Measurements from ENCODE around the gene NR2F1-AS1.

NR2F1-AS1 gene

DNA sequence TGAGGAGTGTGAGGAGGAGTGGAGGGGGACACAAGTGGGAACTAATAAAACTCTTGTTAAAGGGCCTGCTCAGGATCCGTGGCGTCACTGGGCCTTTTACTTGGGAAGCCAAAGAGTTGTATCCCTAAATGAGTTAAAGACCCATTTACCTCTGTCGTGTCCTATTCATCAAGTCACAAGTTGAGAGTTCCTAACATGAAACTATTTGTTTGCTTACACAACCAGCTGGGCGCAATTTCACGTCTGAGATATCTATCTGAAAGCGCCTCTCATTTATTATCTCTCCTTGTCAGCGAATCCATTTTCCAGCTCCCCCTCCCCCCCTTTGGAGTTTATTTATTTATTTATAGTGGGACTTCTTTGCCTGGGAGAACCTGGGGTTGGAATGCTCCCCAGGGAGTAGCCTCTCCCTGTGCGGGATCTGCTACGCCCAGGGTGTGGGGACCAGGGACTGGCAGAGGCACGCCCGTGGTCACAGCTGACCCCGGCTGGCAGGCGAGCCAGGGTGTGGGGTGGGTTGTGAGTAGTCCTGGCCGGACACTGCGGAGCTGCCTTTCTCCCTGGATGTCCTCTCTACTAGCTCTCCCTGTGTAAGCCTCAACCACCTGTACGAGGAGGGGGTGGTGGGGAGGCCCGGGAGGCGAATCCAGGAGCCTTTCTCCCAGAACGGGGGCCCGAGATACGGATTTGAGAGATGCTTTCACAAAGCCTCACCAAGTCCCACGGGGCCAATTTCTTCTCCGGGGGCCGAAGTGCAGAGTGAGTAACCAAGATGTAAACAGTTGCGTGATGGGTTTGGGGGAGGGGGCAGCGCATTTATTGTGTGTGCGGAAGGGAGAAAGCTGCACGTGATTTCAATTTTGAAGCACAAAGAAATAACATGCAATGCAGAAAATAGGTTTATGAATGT, 17.3 kb upstream of the NR2F1-AS1 start:
- peaks cover 6% of the 10 kb centered on the region for H3K9me3 Mint-ChIP-seq
- H3K36me3 Mint-ChIP-seq (ENCODE audit: low read depth) = no peaks in the 10 kb centered on the region
- H3K4me3 Mint-ChIP-seq = no peak overlapping the region
- no peak overlapping the region for H3K27ac Mint-ChIP-seq
- peaks cover 20% of the 10 kb centered on the region for H3K4me1 Mint-ChIP-seq (ENCODE audit: low read depth)
- no peaks in the 10 kb centered on the region for H3K27me3 Mint-ChIP-seq
- no peak for DNase-seq

GRCh38 chr5:93596676-93597490, 15.9 kb upstream of the NR2F1-AS1 start:
- Mint-ChIP-seq H3K4me1 (ENCODE audit: low read depth) (peaks cover 17% of the 10 kb centered on the region), H3K4me3 (no peak overlapping the region), H3K9me3 (peaks cover 6% of the 10 kb centered on the region), H3K27ac (no peak overlapping the region), H3K36me3 (ENCODE audit: low read depth) (no peaks in the 10 kb centered on the region), H3K27me3 (peaks cover 2% of the 10 kb centered on the region)
- DNase-seq = no peak

DNA sequence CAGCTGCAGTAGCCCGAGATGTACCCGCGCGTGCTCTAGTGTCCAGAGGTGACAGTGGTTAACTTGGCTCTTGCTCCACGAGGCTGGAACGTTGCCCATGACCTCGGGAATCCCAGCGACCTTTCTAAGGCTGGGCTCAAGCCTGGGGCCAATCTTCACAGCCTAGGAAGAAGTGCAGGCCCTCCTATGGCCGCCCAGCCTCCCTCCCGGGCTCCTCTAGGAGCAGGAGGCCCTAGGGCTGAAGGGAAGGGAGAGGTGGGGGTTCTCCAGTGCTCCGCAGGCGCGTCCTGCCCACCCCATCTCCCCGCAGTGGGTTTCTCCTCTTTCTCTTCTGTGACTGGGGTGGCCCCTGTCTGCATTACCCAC, 15.3 kb upstream of the NR2F1-AS1 start:
- H3K9me3 Mint-ChIP-seq = peaks cover 6% of the 10 kb centered on the region
- DNase-seq = no peak
- H3K27me3 Mint-ChIP-seq = peaks cover 8% of the 10 kb centered on the region
- H3K36me3 Mint-ChIP-seq (ENCODE audit: low read depth) = no peaks in the 10 kb centered on the region
- peaks cover 17% of the 10 kb centered on the region for H3K4me1 Mint-ChIP-seq (ENCODE audit: low read depth)
- no peak overlapping the region for H3K27ac Mint-ChIP-seq
- H3K4me3 Mint-ChIP-seq = no peak overlapping the region

- peaks cover 6% of the 10 kb centered on the region for H3K9me3 Mint-ChIP-seq
- no peak overlapping the region for H3K4me3 Mint-ChIP-seq
- no peak overlapping the region for H3K27ac Mint-ChIP-seq
- H3K27me3 Mint-ChIP-seq = peaks cover 15% of the 10 kb centered on the region
- no peaks in the 10 kb centered on the region for H3K36me3 Mint-ChIP-seq (ENCODE audit: low read depth)
- H3K4me1 Mint-ChIP-seq (ENCODE audit: low read depth) = peaks cover 17% of the 10 kb centered on the region
- DNase-seq = no peak
These were observed 14.6 kb upstream of the NR2F1-AS1 start for GRCh38 chr5:93595420-93596147.

GRCh38 chr5:93594591-93595419, 13.8 kb upstream of the NR2F1-AS1 start:
- Mint-ChIP-seq H3K4me1 (ENCODE audit: low read depth) (peaks cover 17% of the 10 kb centered on the region), H3K4me3 (no peak overlapping the region), H3K27ac (no peak overlapping the region), H3K9me3 (peaks cover 6% of the 10 kb centered on the region), H3K36me3 (ENCODE audit: low read depth) (no peaks in the 10 kb centered on the region), H3K27me3 (peaks cover 23% of the 10 kb centered on the region)
- no peak for DNase-seq

DNA sequence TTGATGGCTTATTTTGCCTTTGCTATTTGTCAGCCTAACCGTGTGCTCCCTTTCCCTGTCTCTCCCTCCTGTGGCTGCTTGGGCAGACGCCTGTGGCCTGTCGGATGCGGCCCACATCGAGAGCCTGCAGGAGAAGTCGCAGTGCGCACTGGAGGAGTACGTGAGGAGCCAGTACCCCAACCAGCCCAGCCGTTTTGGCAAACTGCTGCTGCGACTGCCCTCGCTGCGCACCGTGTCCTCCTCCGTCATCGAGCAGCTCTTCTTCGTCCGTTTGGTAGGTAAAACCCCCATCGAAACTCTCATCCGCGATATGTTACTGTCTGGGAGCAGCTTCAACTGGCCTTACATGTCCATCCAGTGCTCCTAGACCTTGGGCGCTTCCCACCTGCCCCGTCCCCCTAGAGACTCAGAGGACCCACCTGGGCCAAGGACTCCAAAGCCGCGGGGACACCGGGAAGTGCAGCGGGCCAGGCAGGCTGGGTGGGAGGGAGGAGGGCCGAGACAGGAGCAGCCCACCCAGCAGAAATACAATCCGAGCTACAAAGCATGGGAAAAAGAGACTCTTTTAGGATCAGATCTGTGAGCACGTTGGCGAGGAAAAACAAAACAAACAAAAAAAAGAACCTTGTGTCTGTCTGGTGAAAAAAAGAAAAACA, 12.6 kb upstream of the NR2F1-AS1 start:
- Mint-ChIP-seq H3K9me3 (peaks cover 6% of the 10 kb centered on the region), H3K4me3 (no peak overlapping the region), H3K27me3 (peaks cover 35% of the 10 kb centered on the region), H3K4me1 (ENCODE audit: low read depth) (peaks cover 21% of the 10 kb centered on the region), H3K36me3 (ENCODE audit: low read depth) (no peaks in the 10 kb centered on the region), H3K27ac (no peak overlapping the region)
- no peak for DNase-seq

GRCh38 chr5:93592883-93593282, 11.9 kb upstream of the NR2F1-AS1 start:
- Mint-ChIP-seq H3K9me3 (peaks cover 6% of the 10 kb centered on the region), H3K27me3 (peaks cover 40% of the 10 kb centered on the region), H3K4me1 (ENCODE audit: low read depth) (peaks cover 26% of the 10 kb centered on the region), H3K4me3 (no peak overlapping the region), H3K27ac (no peak overlapping the region), H3K36me3 (ENCODE audit: low read depth) (no peaks in the 10 kb centered on the region)
- DNase-seq = no peak

GRCh38 chr5:93591323-93591945, 10.4 kb upstream of the NR2F1-AS1 start:
- H3K4me1 Mint-ChIP-seq (ENCODE audit: low read depth) = peaks cover 31% of the 10 kb centered on the region
- H3K27me3 Mint-ChIP-seq = peaks cover 55% of the 10 kb centered on the region
- H3K27ac Mint-ChIP-seq = no peak overlapping the region
- DNase-seq = no peak
- no peak overlapping the region for H3K4me3 Mint-ChIP-seq
- H3K9me3 Mint-ChIP-seq = peaks cover 10% of the 10 kb centered on the region
- H3K36me3 Mint-ChIP-seq (ENCODE audit: low read depth) = peaks cover 3% of the 10 kb centered on the region

- H3K36me3 Mint-ChIP-seq (ENCODE audit: low read depth) = peaks cover 3% of the 10 kb centered on the region
- H3K27me3 Mint-ChIP-seq = peaks cover 64% of the 10 kb centered on the region
- no peak for DNase-seq
- no peak overlapping the region for H3K27ac Mint-ChIP-seq
- H3K4me1 Mint-ChIP-seq (ENCODE audit: low read depth) = peaks cover 26% of the 10 kb centered on the region
- H3K4me3 Mint-ChIP-seq = no peak overlapping the region
- peaks cover 10% of the 10 kb centered on the region for H3K9me3 Mint-ChIP-seq
These were observed 9.5 kb upstream of the NR2F1-AS1 start for GRCh38 chr5:93590493-93590892.

GRCh38 chr5:93589829-93590215, 8.8 kb upstream of the NR2F1-AS1 start:
- no peak overlapping the region for H3K4me3 Mint-ChIP-seq
- no peak overlapping the region for H3K27ac Mint-ChIP-seq

DNA sequence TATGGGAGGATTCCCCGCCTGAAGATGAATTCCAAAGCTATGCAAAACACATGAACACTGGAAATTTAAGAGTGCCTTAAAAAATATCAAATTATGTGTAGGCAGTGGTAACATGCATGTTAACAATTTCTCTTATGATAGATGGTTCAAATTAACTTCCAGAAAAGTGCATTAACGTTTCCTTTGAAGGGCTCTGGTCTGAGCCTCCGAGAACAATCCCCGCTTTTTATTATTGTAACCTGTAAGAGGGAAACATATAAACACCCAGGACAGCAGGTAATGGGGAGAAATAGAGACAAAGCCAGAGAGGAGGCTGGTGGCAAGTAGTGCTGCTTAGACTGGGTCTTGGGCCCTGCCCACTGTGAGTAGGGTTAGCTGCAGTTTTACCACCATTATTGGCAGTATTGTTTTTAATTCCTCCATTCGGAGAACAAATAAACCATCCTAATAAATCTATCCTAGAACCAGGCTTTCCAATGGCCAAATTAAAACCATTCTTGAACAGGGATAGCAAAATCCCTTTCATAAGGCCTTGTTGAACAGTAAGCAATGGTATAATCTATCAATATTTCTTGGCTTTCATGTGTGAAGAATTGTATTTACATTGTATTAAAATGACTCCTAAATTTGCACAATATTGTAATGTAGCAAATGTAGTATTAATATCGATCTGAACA, 8.3 kb upstream of the NR2F1-AS1 start:
- Mint-ChIP-seq H3K27ac (peak overlapping the region; percentile 81), H3K27me3 (peaks cover 68% of the 10 kb centered on the region), H3K4me1 (ENCODE audit: low read depth) (peaks cover 24% of the 10 kb centered on the region), H3K36me3 (ENCODE audit: low read depth) (peaks cover 3% of the 10 kb centered on the region), H3K4me3 (no peak overlapping the region), H3K9me3 (peaks cover 7% of the 10 kb centered on the region)
- no peak for DNase-seq

More at GRCh38 chr5:93589829-93590215, 8.8 kb upstream of the NR2F1-AS1 start:
- DNase-seq = no peak
- Mint-ChIP-seq H3K4me1 (ENCODE audit: low read depth) (peaks cover 24% of the 10 kb centered on the region), H3K27me3 (peaks cover 68% of the 10 kb centered on the region), H3K36me3 (ENCODE audit: low read depth) (peaks cover 3% of the 10 kb centered on the region), H3K9me3 (peaks cover 7% of the 10 kb centered on the region)

- no peak overlapping the region for H3K4me3 Mint-ChIP-seq
- peaks cover 4% of the 10 kb centered on the region for H3K9me3 Mint-ChIP-seq
These were observed 7.5 kb upstream of the NR2F1-AS1 start for GRCh38 chr5:93588352-93589151.

More at GRCh38 chr5:93588352-93589151, 7.5 kb upstream of the NR2F1-AS1 start:
- H3K27ac Mint-ChIP-seq = peak overlapping the region; percentile 81
- H3K36me3 Mint-ChIP-seq (ENCODE audit: low read depth) = peaks cover 3% of the 10 kb centered on the region
- DNase-seq = no peak
- H3K27me3 Mint-ChIP-seq = peaks cover 68% of the 10 kb centered on the region
- peaks cover 24% of the 10 kb centered on the region for H3K4me1 Mint-ChIP-seq (ENCODE audit: low read depth)

Measured in activated T-cell treated with anti-CD3 and anti-CD28 coated beads, Interleukin-2, amount 50 U/mL, for 24 hours (primary cell).